GM19463 (cell line): ENCODE results near the gene ACSF3.

ENCODE experiments used
- ATAC-seq: cut with Tn5 transposase; IDR thresholded peaks from one replicate; pipeline ENCODE4 v1.9.1; 2021; ENCODE audit warnings: mild to moderate bottlenecking, moderate library complexity; ENCODE audit not compliant: unreplicated experiment

The ACSF3 gene

DNA sequence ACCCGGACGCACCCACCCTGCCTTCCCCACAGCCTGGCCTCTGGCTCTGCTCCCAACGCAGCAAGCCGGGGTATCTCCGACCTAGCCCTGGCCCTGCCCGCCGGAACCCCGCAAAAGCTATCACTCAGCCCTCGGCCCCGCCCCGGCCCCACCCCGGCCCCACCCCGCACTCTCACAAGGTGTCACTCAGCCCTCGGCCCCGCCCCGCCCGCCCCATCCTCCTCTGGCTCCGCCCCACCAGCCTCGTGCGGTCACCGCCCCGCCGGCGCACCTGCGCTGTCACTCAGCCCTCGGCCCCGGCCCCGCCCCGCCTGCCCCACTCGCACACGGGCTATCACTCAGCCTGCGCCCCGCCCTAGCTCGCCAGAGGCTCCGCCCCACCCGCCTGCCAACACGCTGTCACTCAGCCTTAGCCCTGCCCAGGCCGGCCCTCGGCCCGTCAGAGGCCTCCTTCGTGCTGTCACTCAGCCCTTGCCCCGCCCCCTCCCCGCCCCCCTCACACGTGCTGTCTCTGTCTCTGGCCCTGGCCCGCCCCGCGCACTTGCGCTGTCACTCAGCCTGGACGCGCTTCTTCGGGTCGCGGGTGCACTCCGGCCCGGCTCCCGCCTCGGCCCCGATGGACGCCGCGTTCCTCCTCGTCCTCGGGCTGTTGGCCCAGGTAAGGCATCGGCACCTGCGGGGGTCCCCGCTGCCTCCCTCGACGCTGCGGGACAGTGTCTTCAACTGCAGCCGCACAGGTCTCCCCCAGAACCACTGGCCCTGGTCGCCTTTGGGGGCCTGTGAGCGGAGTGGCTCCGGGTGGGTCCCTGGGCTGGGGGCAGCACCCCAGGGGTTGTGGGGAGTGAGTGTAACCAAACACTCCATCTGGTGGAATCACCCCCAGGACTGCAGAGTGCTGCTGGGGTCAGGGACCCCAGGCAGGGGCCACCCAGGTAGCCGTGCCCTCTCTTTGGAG is 77.8 kb downstream of the ACSF3 start, which contains the start of gene CDH15:
CDH15 (plus strand) TSS at position 533 of the 955 bp plus-strand sequence; CDS start at position 617, 84 bp downstream.
- ATAC-seq, result peak; percentile 84

DNA sequence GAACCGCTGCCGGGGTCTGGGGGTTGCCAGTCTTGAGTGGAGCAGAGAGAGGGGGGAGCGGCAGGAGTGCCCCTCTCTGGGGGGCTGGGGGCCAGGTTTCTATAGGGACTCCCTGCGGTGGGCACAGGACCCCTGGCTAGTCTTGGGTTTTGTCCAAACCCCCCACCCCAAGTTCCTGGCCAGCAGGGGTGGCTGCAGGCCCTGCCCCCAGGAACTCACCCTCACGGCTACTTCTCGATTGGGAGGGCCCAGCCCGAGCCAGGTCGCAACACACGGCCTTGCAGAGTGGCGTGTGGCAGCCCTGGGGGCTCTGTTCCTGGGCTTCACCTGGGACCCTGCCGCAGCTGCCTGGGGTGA is 78.5 kb downstream of the ACSF3 start:
- no peak for ATAC-seq

DNA sequence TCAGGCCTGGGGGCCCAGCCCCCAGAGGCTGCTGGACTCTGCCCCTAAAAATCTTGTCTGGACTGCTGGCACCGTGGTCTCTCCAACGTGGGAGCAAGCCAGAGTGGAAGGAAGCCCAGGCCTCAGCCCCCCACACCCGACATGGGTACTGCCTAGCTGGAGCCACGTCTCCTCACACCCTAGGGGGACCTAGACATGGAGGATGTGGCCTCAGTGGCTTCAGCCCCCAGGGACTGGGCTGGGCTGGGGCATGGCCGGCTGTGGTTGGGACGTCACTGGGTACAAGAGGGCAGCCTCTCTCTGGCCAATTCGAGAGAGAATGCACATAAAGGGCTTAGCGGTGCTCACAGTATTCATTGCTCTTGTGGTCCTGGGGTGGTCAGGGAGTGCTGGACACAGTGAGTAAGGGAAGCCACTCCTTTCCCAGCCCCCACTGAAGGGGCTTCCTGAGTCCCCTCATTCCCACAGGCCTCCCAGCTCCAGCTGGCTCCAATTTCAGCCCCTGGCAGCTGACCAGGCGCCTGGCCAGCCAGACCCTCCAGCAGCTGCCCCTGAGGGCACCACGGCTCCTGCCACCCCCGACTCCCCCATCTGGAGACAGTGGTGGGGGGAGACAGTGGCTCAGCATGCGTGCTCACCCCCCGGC is 79.0 kb downstream of the ACSF3 start:
- no peak for ATAC-seq

DNA sequence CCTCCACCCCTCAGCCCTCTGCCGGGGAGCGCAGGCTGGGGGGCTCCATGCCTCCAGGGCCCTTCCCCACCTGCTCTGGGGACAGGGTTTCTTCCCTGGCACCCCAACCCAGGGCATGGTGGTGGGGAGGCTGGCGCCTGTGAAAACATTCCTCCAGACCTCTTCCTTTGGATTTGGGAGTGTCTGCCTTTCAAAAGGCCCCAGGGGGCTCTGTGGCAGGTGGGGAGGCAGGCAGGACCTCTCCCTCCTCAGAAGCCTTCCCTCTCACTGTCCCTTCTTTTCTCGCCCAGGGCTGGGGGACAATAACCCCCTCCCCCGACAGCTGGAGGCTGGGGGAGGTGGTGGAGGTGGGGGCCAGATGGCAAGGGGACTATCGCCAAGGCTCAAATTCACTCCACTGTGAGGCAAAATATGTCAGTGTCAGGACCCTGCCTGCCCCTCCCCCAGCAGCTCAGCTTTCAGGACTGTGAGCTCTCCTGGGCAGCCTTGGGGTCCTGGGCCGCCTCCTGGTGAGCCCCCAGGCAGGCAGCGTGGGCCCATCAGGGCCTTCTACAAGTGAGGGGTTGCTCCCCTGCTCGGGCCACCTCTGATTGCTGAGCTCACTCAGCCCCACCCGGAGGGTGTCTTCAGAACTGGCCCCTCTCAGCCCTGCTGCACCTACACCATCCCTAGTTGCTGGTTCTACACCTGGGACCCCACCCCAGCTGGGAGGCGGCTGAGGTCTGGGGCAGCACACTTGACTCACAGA is 79.7 kb downstream of the ACSF3 start:
- no peak for ATAC-seq

DNA sequence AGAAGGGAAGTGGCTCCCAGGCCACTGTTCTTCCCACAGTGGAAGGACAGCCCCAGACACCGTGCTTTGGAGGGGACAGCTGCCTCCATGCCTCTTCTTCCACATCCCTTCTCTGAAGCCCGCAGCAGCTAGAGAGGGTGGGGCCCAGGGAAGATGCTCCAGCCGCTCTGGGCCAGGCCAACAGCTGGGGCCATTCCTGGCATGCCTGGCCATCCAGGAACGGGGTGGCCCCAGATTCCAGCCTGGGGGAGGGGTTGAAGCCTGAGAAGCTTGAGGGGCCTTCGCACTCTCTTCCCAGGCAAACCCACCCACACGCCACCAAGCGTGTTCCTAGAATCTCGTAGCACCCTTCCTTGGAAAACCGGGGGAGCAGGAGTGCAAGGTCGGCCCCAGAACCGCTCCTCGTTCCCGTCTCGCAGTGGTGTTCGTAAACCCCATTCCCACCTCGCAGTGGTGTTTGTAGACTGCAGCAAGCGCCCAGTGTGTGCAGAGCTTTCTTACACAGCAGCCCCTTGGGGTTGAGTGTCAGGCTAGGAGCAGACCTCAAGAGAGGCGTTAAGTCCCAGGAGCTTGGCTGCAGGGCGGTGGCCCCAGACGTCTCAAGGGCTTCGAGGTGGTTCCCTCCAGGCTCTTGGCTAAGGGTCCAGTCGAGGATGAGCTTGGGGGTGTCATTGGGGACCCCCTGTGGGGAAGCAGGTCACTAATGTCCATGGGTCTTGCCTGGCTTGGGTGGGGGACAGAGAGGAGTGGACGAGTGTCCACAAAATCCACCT is 80.6 kb downstream of the ACSF3 start:
- ATAC-seq, result no peak

DNA sequence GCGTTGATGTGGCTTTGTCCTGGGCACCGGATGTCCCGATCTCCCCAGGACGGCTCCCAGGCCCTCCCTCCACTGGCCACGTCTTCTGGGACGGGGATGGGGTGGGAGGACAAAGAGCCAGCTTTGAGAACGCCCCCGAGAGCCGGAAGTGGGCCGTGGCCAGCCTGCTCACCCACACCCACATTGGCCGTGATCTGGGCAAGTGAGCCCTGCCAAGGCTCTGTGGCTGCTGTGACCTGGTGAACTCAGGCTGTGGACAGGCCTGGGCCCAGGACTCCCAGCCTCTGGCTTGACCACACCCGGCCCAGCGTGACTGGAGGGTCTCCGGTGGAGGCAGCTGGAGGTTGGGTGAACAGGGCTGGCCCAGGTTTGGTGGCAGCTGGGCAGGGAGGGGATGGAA is 81.2 kb downstream of the ACSF3 start:
- ATAC-seq, result no peak

DNA sequence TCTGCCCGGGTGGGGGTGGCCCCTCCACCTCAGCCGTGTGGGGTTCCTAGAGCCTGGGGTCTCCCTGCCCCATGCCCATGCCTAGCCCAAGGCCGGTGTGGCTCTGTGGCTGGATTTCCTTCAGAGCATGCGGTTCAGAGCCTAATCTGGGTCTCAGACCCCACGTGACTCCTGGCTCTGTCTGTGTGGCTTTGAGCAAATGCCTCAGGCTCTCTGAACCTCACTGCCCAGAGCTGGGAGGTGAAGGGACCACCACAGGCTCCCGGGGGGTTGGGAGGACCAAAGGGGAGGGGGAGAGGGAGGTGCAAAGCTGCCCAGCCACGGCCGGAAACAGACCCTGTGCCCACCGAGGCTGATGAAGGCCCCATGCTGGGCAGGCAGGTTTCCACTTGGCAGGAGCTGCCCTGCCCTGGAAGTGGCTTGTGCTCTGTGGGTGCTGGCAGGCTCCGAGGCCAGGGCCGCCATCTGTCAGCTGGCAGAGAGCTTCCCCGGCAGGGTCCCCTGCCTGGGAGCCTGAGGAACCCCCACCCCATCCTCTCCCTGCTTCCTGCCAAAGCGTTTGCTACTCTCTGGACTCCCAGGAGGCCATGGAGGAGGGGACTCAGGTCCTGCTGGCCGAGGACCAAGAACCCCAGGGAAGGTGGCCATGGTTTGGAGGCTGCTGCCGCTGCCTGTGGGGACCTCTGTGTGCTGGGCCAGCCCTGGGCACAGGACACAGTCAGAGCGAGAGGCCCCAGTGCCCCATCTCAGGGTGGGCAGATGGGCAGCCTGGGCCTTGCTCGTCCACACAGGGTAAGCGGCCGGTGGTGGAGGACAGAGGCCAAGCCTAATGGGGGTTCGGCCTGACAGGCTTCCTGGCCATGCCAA is 81.9 kb downstream of the ACSF3 start:
- no peak for ATAC-seq

DNA sequence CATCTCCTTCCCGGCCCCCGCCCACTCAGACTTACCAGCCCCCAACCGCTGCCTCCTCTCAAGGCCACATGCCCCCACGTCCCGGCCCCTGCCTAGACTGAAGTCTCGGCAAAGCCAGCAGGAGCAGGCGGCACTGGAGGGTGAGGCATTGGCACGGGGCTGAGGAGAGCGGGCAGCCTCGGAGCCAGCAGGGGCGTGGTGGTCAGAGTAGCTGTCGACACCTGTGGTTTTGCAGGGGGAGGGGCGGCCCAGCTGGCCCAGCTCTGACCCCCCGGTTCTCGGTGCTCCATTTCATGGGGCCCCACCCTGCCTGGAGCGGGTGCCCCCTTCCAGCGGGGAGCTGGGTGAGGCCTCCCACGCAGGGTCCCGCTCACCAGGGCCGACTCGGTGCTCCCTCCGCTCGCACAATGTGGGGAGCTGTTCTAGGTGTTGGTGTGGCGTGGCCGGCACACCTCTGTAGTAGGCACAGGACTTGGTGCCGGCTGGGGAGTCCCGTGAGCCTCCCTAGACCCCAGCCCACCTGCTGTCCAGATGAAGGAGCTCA is 82.6 kb downstream of the ACSF3 start:
- no peak for ATAC-seq

DNA sequence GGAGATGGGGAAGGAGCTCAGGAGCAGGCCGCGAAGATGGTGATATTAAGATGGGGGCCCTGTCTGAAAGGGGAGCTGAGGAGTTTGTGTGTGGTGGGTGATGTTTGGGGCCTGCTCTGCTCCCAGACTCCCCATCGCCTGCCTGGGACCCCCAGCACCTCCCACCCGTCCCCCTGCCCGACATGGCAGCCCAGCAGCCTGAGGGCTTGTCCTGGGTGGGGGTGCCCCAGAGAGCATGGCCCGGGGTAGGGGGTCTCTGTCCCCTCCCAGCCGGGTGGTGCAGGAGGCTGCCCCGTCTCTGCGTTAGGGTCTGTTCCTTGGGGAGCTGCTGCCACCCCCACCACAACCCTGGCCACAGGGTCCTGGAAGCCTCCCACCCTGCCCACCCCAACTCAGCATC is 83.1 kb downstream of the ACSF3 start:
- ATAC-seq, result no peak

DNA sequence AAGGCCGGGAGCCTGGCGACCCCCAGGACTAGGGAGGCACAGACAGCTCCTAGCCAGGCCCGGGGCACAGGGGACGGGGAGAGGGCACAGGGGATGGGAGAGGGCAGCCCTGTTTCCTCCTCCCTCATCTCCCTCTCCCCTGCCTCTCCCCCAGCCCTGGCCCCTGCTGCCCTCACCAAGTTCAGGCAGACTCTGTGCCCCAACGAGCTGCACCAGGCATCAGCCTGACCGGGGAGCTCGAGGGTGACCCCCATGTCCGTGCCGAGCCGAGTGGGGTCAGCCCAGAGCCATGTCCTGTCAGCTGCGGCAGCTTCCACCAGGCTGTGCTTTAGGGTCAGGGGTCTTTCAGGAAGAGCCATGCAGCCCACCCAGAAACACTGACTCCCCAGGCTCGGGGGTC is 83.8 kb downstream of the ACSF3 start:
- no peak for ATAC-seq

DNA sequence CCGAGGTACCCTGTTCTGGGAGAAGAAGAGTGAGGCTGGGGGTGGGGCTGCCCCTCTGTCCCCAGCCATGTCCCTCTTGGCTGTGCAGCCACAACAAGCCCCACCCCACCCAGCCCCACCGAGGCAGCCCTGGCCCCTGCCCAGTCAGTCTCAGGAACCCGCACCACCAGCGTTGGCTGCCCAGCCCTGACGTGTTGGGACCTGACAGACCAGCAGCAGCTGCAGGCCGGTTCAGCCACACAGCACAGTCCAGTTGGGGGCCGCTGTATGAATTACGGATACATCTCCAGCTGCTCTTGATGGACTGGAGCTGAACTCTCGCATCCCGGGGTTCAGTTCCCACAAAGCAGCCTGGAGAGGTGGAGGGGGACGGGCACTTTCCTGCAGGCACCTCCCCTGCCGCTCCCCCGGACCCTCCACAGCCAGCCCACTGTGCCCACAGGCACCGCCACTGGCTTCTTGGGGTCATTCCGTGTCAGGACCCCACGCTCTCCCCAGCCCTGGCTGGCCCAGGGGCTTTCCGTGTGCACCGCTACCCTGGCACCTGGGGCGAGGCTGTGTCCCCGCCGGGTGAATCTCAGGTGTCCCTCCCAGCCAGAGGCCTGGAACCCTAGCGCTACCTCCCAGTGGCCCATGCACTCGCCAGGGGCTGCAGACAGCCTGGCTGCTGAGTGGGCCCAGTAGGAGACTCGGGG is 84.9 kb downstream of the ACSF3 start:
- ATAC-seq, result no peak

DNA sequence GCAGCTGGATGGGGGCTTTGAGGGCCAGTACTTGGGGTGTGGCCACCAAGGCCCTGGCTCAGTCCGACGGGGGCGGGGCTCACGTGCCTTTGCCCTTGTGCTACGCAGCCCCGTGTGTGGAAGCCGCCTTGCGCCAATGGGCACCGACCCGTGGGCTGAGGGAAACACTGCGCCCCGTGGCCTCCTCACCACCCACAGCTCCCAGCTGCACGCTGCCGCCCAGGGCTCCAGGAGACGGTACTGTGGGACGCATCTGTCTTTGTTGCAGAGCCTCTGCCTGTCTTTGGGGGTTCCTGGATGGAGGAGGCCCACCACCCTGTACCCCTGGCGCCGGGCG is 85.5 kb downstream of the ACSF3 start:
- no peak for ATAC-seq

DNA sequence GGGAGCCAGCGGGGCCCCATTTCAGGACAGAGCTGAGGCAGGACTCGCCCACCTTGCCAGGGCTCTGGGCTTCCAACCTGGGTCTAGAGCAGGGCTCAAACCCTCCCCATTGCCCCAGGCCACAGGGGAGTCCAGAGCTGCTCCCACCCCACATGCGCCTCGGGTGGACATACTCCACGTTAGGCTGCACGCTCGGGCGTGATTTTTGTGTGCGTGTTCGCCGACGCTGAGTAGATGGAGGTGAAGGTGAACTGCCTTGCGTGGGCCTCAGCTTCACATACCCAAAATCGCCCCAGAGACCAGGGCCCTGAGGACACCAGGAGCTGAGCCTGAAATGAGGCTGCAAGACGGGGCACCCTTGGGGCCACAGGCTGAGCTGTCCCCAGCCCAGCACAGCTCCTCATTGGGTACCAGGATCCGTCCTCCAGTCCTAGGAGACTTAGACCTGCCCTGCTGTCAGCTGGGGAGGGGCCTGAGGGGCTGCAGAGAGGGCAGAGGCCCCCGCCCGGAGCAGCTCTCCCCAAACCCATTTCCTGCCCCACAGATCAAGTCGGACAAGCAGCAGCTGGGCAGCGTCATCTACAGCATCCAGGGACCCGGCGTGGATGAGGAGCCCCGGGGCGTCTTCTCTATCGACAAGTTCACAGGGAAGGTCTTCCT is 86.1 kb downstream of the ACSF3 start:
- no peak for ATAC-seq

DNA sequence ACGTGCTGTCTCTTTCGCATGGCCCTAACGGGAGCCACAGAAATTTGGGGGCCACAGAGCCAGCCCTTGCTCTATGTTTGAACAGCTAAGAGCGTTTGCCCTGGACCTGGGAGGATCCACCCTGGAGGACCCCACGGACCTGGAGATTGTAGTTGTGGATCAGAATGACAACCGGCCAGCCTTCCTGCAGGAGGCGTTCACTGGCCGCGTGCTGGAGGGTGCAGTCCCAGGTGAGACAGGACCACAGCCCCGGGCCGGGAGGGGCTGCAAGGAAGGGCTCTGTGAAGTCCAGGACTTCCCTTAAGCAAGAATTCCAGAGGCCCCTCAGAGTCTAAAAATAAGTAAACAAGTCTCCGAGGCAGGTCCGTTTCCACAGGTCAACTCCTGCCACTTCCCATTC is 89.8 kb downstream of the ACSF3 start:
- ATAC-seq, result no peak

DNA sequence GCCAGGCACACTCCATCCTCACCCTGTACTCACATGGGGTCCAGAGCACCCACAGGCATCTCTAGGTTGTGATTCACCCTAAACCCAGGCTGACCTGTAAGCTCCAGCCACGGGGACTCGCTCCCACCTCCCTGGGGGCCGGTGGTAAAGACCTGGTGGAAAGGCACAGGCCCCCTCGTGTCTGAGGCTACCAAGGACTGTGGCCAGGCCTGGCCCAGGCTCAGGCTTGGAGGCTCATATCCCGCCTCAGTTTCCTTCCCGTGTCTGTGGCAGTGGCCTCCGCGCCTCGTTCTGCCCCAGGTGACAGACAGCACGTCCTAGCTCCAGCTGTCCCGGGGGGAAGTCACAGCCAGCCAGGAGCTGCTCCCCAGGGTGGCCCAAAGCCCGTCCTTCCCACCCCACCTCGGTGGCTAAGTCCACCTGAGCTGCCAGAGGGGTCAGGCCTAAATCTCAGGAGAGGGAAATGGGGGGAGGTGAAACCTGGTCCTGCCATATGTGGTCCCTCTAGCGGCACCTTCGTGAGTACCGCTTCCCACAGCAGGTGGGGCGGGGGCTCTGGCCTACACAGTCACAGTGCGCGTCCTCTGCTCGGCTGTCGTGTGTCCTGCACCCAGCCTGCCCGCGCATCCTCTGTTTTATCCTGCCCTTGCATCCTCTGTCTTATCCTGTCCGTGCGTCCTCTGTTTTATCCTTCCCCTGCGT is 90.5 kb downstream of the ACSF3 start:
- ATAC-seq, result no peak

DNA sequence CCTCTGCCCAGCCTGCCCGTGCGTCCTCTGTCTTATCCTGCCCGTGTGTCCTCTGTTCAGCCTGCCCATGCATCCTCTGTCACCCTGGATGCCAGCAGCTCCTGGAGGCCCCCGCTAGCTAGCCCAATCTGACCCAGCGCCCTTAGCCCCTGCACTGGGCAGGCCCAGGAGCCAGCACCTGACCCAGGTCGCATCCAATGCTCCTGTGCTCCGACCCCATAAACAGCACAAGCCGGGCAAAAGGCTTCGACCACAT is 91.0 kb downstream of the ACSF3 start:
- ATAC-seq, result no peak

DNA sequence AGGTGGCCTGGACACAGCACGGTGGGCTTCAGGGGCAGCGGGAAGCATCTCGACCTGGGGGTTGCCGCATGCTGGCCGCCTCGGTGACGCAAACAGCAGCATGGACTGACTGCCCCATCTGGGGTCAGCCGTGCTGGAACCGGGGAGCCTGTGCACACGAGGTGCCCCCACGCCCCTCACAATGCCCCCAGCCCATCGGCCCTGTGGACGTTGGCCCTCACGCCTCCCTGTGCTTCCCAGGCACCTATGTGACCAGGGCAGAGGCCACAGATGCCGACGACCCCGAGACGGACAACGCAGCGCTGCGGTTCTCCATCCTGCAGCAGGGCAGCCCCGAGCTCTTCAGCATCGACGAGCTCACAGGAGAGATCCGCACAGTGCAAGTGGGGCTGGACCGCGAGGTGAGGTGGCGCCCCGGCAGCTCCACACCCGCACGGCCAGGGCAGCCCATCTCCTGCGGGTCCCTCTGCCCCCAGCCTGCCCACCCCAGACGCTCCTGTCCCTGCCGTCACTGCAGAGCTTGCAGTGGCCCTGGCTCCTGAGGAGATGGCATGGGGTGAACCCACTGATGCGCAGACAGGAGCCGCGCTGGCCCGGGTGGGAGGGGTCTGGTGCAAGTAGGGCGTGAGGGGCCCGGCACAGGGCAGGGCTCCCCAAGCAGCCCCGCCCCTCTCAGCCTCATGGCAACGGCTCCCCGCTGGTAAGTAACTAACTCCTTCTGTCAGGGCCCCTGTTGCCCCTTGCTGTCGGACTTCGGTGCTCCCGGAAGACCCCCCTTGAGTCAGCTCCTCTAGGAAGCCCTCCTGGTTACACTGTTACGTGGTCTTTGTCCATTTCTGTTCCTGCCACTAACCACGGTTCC is 91.5 kb downstream of the ACSF3 start:
- ATAC-seq, result no peak
